ENCODE measurements around the gene CALML5. TPM values are rescaled to one million over a fixed set of nuclear protein-coding genes. Genes with fewer than 3 reads are reported as not detected.

Gene CALML5
- total RNA-seq, 1 donor from 2014 or later: not detected

GRCh38 chr10:5465976-5466450, 33.4 kb downstream of the CALML5 start:
- H3K9me3 Mint-ChIP-seq (ENCODE audit: unreplicated experiment): peaks cover 9% of the 10 kb centered on the region
- peak overlapping the region; percentile 16 for H3K4me3 Mint-ChIP-seq (ENCODE audit: unreplicated experiment)
- peak overlapping the region; percentile 89 for H3K27ac Mint-ChIP-seq (ENCODE audit: unreplicated experiment)
- no peak for TF ChIP-seq CTCF (IDR thresholded peaks at IDR 0.05; ENCODE audit: partially characterized antibody, unreplicated experiment)
- no peaks in the 10 kb centered on the region for H3K27me3 Mint-ChIP-seq (ENCODE audit: unreplicated experiment)
- peaks cover 29% of the 10 kb centered on the region for H3K4me1 Mint-ChIP-seq (ENCODE audit: low read depth, unreplicated experiment)
- DNase-seq: no peak
- H3K36me3 Mint-ChIP-seq (ENCODE audit: unreplicated experiment): peaks cover 7% of the 10 kb centered on the region

DNA sequence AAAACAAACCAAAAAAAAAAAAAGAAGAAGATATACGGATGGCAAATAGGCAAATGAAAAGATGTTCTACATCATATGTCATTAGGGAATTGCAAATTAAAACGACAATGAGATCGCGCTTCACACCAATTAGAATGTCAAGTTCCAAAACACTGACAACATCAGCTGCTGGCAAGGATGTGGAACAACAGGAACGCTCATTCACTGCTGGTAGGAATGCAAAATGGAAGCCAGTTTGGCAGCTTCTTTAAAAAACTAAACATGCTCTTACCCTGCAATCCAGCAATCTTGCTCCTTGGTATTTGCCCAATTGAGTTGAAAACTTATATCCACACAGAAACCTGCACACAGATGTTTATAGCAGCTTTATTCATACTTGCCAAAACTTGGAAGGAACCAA, 34.8 kb downstream of the CALML5 start:
- Mint-ChIP-seq H3K27me3 (ENCODE audit: unreplicated experiment) (no peaks in the 10 kb centered on the region), H3K27ac (ENCODE audit: unreplicated experiment) (no peak overlapping the region), H3K36me3 (ENCODE audit: unreplicated experiment) (peaks cover 5% of the 10 kb centered on the region)

GRCh38 chr10:5462841-5463293, 36.5 kb downstream of the CALML5 start:
- H3K4me1 Mint-ChIP-seq (ENCODE audit: low read depth, unreplicated experiment): peaks cover 22% of the 10 kb centered on the region
- H3K27ac Mint-ChIP-seq (ENCODE audit: unreplicated experiment): no peak overlapping the region
- peaks cover 6% of the 10 kb centered on the region for H3K9me3 Mint-ChIP-seq (ENCODE audit: unreplicated experiment)

More for the DNA sequence above, 34.8 kb downstream of the CALML5 start:
- no peak for DNase-seq
- no peak for TF ChIP-seq CTCF (IDR thresholded peaks at IDR 0.05; ENCODE audit: partially characterized antibody, unreplicated experiment)
- Mint-ChIP-seq H3K4me1 (ENCODE audit: low read depth, unreplicated experiment) (peaks cover 26% of the 10 kb centered on the region), H3K9me3 (ENCODE audit: unreplicated experiment) (peaks cover 7% of the 10 kb centered on the region), H3K4me3 (ENCODE audit: unreplicated experiment) (no peak overlapping the region)

GRCh38 chr10:5461914-5462840, 37.2 kb downstream of the CALML5 start:
- Mint-ChIP-seq H3K4me1 (ENCODE audit: low read depth, unreplicated experiment) (peaks cover 17% of the 10 kb centered on the region), H3K4me3 (ENCODE audit: unreplicated experiment) (no peak overlapping the region), H3K27me3 (ENCODE audit: unreplicated experiment) (no peaks in the 10 kb centered on the region), H3K27ac (ENCODE audit: unreplicated experiment) (no peak overlapping the region), H3K9me3 (ENCODE audit: unreplicated experiment) (peaks cover 5% of the 10 kb centered on the region), H3K36me3 (ENCODE audit: unreplicated experiment) (peaks cover 5% of the 10 kb centered on the region)
- DNase-seq: no peak
- TF ChIP-seq CTCF (IDR thresholded peaks at IDR 0.05; ENCODE audit: partially characterized antibody, unreplicated experiment): no peak

More at GRCh38 chr10:5462841-5463293, 36.5 kb downstream of the CALML5 start:
- no peak for DNase-seq
- Mint-ChIP-seq H3K4me3 (ENCODE audit: unreplicated experiment) (no peak overlapping the region), H3K36me3 (ENCODE audit: unreplicated experiment) (peaks cover 5% of the 10 kb centered on the region), H3K27me3 (ENCODE audit: unreplicated experiment) (no peaks in the 10 kb centered on the region)
- TF ChIP-seq CTCF (IDR thresholded peaks at IDR 0.05; ENCODE audit: partially characterized antibody, unreplicated experiment): no peak

DNA sequence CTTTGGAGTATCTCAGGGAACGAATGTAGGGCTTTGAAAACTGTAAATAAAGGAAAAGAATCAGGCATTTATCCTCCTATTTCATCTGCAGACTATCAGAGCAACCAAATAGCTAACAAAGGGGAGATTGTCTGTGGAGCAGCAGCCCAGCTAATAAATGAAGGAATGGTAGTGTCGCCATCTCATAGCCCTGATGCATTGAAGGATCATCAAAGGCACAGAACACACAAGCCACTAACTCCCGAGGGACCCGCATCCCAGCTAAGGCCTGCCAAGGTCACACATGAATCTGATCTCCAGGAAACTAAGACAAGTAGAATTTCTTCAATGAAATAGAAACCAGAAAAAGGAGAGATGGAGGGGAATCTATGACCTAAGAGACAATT, 38.2 kb downstream of the CALML5 start:
- Mint-ChIP-seq H3K9me3 (ENCODE audit: unreplicated experiment) (peaks cover 5% of the 10 kb centered on the region), H3K4me3 (ENCODE audit: unreplicated experiment) (no peak overlapping the region), H3K27ac (ENCODE audit: unreplicated experiment) (no peak overlapping the region), H3K27me3 (ENCODE audit: unreplicated experiment) (no peaks in the 10 kb centered on the region), H3K4me1 (ENCODE audit: low read depth, unreplicated experiment) (peaks cover 8% of the 10 kb centered on the region), H3K36me3 (ENCODE audit: unreplicated experiment) (peaks cover 5% of the 10 kb centered on the region)
- peak; percentile 51 for DNase-seq
- TF ChIP-seq CTCF (IDR thresholded peaks at IDR 0.05; ENCODE audit: partially characterized antibody, unreplicated experiment): no peak

Measured in glutamatergic neuron (in vitro differentiated cells).